Measurements from ENCODE around the gene CPZ.

The CPZ gene

DNA sequence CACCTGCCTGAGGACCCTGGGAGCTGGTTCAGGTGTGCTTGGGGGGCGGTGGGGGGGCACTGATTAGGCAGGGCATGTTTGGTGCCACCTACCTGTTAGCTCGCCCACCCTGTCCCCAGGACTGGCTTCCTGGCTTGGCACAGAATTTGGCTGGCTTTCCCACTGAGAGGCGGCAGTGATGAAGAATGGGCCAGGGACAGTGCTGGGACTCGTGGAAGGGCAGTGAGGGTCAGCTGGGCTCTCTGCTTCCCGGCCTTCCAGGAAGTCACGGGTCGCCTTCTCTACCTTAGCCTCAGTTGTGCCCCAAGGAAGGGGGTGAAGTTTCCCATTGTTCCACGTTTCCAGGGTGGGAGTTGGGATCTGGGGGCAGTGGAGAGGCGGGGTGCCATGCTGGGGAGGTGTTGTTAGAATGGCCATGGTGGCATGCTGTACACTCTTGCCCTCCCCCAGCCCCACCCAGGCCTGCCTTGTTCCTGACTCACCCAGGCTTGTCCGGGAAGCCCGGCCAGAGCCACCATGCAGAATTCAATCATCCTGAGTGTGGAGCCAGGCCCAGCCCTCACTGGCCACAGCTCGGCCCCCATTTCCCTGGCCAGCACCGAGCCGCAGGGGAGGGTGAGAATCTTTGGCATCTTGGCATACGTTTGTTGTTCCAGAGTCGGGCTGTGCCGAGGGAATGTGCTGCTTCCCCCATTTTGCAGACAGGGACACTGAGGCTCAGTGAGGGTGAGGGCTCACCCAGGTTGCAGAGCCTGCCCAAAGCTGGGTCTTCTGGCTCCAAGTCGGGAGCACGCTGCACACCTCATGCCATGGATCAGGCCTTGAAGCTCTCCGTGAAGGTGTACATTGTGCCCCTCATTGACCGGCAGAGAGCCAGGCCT is 34.2 kb upstream of the CPZ start:
- DNase-seq (ENCODE audit: extremely low read depth, insufficient read length) = no peak

GRCh38 chr4:8559011-8559410 is 33.6 kb upstream of the CPZ start:
- no peaks in the 10 kb centered on the region for H3K36me3 ChIP-seq (ENCODE audit: control insufficient read depth, insufficient read depth, low read length)
- H3K4me3 ChIP-seq (replicated peaks; ENCODE audit: low read depth, low read length) = no peak overlapping the region
- H3K27me3 ChIP-seq (replicated peaks; ENCODE audit: control insufficient read depth, insufficient read depth, low read length) = no peaks in the 10 kb centered on the region
- DNase-seq (ENCODE audit: extremely low read depth, insufficient read length) = no peak
- TF ChIP-seq CTCF (IDR thresholded peaks at IDR 0.05; ENCODE audit: insufficient read depth, low read length, poor library complexity, severe bottlenecking) = no peak

More for the DNA sequence above, 34.2 kb upstream of the CPZ start:
- no peaks in the 10 kb centered on the region for H3K27me3 ChIP-seq (replicated peaks; ENCODE audit: control insufficient read depth, insufficient read depth, low read length)
- H3K4me3 ChIP-seq (replicated peaks; ENCODE audit: low read depth, low read length) = no peak overlapping the region
- H3K36me3 ChIP-seq (ENCODE audit: control insufficient read depth, insufficient read depth, low read length) = no peaks in the 10 kb centered on the region
- no peak for TF ChIP-seq CTCF (IDR thresholded peaks at IDR 0.05; ENCODE audit: insufficient read depth, low read length, poor library complexity, severe bottlenecking)

DNA sequence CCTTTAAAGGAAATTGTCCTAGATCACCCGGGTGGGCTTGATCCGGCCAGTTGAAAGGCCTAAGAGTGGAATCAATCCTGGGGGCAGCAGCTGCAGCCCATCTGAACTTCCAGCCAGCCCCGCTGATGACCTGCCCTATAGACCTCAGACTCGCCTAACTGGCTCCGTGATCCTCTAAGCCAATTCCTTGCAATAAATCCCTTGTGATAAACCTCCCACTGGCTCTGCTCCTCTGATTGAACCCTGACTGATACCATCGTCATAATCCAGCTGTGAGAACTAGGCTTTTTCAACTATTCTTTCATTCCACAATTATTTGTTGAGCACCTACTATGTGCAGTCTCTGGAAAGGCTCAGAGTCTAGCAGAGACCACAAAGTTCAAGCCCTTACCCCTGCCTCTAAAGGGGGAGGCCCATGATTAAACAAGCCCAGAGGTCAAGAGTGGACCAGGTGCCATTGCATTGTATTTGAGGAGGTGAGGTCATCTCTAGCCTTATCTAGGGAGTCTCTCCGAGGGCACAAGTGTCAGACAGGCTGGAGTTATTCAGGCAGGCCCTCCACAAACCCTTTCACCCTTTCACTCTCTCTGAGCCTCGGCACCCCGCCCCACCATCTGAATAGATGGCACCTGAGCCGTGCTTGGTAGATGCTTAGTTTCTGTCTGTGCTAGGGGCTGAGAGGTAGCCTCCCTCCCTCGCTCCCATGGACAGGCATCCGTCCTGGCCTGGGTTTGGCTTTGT is 32.9 kb upstream of the CPZ start:
- DNase-seq (ENCODE audit: extremely low read depth, insufficient read length) = no peak
- H3K4me3 ChIP-seq (replicated peaks; ENCODE audit: low read depth, low read length) = no peak overlapping the region
- no peak for TF ChIP-seq CTCF (IDR thresholded peaks at IDR 0.05; ENCODE audit: insufficient read depth, low read length, poor library complexity, severe bottlenecking)
- no peaks in the 10 kb centered on the region for H3K27me3 ChIP-seq (replicated peaks; ENCODE audit: control insufficient read depth, insufficient read depth, low read length)
- H3K36me3 ChIP-seq (ENCODE audit: control insufficient read depth, insufficient read depth, low read length) = no peaks in the 10 kb centered on the region

DNA sequence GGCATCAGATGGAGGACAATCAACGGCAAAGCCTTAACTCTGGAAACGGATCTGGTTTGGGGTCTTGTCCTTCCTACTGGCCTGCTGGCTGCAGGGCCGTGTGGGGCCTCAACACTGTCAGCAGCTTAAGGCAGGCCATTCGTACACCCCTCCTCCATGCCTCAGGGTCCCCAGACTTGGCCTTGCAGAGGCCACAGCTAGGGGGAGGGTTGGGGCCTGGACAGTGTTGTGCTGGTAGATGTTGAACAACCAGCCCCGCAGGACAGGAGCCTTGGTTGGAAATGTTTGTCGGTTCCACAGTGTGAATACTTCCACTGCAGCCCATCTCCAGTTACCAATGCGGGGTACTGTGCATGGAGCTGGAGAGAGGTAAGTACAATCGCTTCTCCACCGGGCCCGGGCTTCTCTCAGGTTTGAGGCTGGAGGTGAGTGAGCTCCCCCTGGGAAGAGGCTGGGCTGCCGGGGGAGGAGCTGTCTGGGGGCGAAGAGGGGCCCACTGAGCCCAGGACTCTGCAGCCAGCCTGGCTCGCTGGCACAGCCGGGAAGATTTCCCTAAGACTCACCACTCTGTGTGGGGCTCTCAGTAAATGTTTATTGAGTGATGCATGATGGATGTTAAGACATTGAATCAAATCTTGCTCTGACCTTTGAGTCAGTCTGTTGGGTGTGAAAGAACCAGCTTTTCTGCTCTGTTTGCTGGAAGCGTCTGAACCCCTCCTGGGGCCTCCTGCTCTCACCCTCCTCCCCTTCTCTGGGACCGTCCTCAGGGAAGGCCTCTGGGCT is 32.1 kb upstream of the CPZ start:
- TF ChIP-seq CTCF (IDR thresholded peaks at IDR 0.05; ENCODE audit: insufficient read depth, low read length, poor library complexity, severe bottlenecking) = no peak

DNA sequence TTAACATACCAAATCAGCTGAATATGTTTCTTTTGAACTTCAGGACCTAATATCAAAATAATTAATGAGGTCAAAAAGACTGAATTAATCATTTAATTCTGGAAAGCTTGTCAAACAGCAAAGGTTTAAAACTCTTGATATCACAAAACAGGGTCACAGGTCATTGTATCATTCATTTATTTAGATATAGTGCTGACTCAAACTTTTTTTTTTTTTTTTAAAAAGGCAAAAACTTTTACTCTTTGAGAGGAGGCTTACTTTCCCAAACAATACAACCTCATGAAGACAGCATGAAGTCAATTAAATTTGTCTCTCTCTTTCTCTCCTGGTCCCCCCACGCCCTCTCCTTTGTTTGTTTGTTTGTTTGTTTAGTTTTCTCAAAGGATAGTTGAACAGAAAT is 28.0 kb upstream of the CPZ start:
- Histone ChIP-seq H3K4me3 (replicated peaks; ENCODE audit: low read depth, low read length) (no peak overlapping the region), H3K36me3 (ENCODE audit: control insufficient read depth, insufficient read depth, low read length) (no peaks in the 10 kb centered on the region), H3K27me3 (replicated peaks; ENCODE audit: control insufficient read depth, insufficient read depth, low read length) (no peaks in the 10 kb centered on the region)
- DNase-seq (ENCODE audit: extremely low read depth, insufficient read length) = no peak
- TF ChIP-seq CTCF (IDR thresholded peaks at IDR 0.05; ENCODE audit: insufficient read depth, low read length, poor library complexity, severe bottlenecking) = no peak

More for the DNA sequence above, 32.1 kb upstream of the CPZ start:
- no peaks in the 10 kb centered on the region for H3K27me3 ChIP-seq (replicated peaks; ENCODE audit: control insufficient read depth, insufficient read depth, low read length)
- no peak overlapping the region for H3K4me3 ChIP-seq (replicated peaks; ENCODE audit: low read depth, low read length)
- no peak for DNase-seq (ENCODE audit: extremely low read depth, insufficient read length)
- H3K36me3 ChIP-seq (ENCODE audit: control insufficient read depth, insufficient read depth, low read length) = no peaks in the 10 kb centered on the region

All from GM06990 (cell line).